Type B pancreatic cell (in vitro differentiated cells): ENCODE data around the gene CACTIN. TPM values are rescaled to one million over a fixed set of nuclear protein-coding genes. Genes with fewer than 3 reads are reported as not detected.

Experiments used
- DNase-seq: peaks from one replicate; pipeline ENCODE4 v3.0.0; 2021; ENCODE audit warnings: mixed read lengths; ENCODE audit not compliant: unreplicated experiment; ENCODE audit errors: extremely low spot score
- H3K27ac Mint-ChIP-seq: 2 replicates; pipeline ENCODE4 v1.8.0; 2021; ENCODE audit warnings: mild to moderate bottlenecking, mixed read lengths
- H3K27me3 Mint-ChIP-seq: 2 replicates; pipeline ENCODE4 v1.8.0; 2021; ENCODE audit warnings: mixed read lengths
- H3K36me3 Mint-ChIP-seq: 2 replicates; pipeline ENCODE4 v1.8.0; 2021; ENCODE audit warnings: mixed read lengths
- H3K4me1 Mint-ChIP-seq: one replicate; pipeline ENCODE4 v1.8.0; 2021; ENCODE audit warnings: mixed read lengths; ENCODE audit not compliant: unreplicated experiment
- H3K4me3 Mint-ChIP-seq: 2 replicates; pipeline ENCODE4 v1.8.0; 2021; ENCODE audit warnings: mild to moderate bottlenecking, mixed read lengths
- H3K9me3 Mint-ChIP-seq: 2 replicates; pipeline ENCODE4 v1.8.0; 2021; ENCODE audit warnings: mixed read lengths
- CTCF ChIP-seq: fragments of 200-600 bp; sonication (generic); conservative IDR thresholded peaks from 2 replicates; pipeline ENCODE4 v1.5.0; 2021; ENCODE audit warnings: antibody characterized with exemption, mild to moderate bottlenecking
- total RNA-seq: library from RNA; stranded (reverse); gene quantifications from 2 replicates; pipeline ENCODE4 v1.2.1, GENCODE V29; 2021; ENCODE audit warnings: low replicate concordance

Gene CACTIN
- total RNA-seq, 1 donor from 2014 or later: 32.4 TPM

GRCh38 chr19:3655402-3656072 is 28.9 kb upstream of the CACTIN start:
- no peak for DNase-seq
- no peaks in the 10 kb centered on the region for H3K27me3 Mint-ChIP-seq
- H3K4me3 Mint-ChIP-seq: no peak overlapping the region
- no peak overlapping the region for H3K27ac Mint-ChIP-seq
- no peaks in the 10 kb centered on the region for H3K4me1 Mint-ChIP-seq
- no peaks in the 10 kb centered on the region for H3K9me3 Mint-ChIP-seq
- no peak for TF ChIP-seq CTCF
- peaks cover 3% of the 10 kb centered on the region for H3K36me3 Mint-ChIP-seq

GRCh38 chr19:3653865-3654513 is 27.4 kb upstream of the CACTIN start:
- Mint-ChIP-seq H3K27ac (no peak overlapping the region), H3K4me1 (no peaks in the 10 kb centered on the region), H3K4me3 (no peak overlapping the region), H3K27me3 (no peaks in the 10 kb centered on the region), H3K36me3 (peaks cover 3% of the 10 kb centered on the region), H3K9me3 (no peaks in the 10 kb centered on the region)
- no peak for TF ChIP-seq CTCF
- no peak for DNase-seq

- peaks cover 3% of the 10 kb centered on the region for H3K36me3 Mint-ChIP-seq
- no peak overlapping the region for H3K4me3 Mint-ChIP-seq
- H3K27me3 Mint-ChIP-seq: no peaks in the 10 kb centered on the region
- no peaks in the 10 kb centered on the region for H3K4me1 Mint-ChIP-seq
- H3K27ac Mint-ChIP-seq: no peak overlapping the region
- no peak for TF ChIP-seq CTCF
- DNase-seq: no peak
- H3K9me3 Mint-ChIP-seq: no peaks in the 10 kb centered on the region
These were observed 26.6 kb upstream of the CACTIN start for GRCh38 chr19:3653081-3653795.

- no peak for TF ChIP-seq CTCF
These were observed 25.8 kb upstream of the CACTIN start for GRCh38 chr19:3652422-3652821.

GRCh38 chr19:3651684-3652083 is 25.1 kb upstream of the CACTIN start:
- Mint-ChIP-seq H3K9me3 (no peaks in the 10 kb centered on the region), H3K36me3 (no peaks in the 10 kb centered on the region), H3K4me1 (no peaks in the 10 kb centered on the region), H3K27ac (no peak overlapping the region), H3K4me3 (no peak overlapping the region), H3K27me3 (no peaks in the 10 kb centered on the region)
- TF ChIP-seq CTCF: no peak
- DNase-seq: no peak

More at GRCh38 chr19:3652422-3652821, 25.8 kb upstream of the CACTIN start:
- Mint-ChIP-seq H3K27ac (no peak overlapping the region), H3K4me1 (no peaks in the 10 kb centered on the region), H3K9me3 (no peaks in the 10 kb centered on the region), H3K4me3 (no peak overlapping the region), H3K36me3 (peaks cover 3% of the 10 kb centered on the region), H3K27me3 (no peaks in the 10 kb centered on the region)
- DNase-seq: no peak
